H1 (cell line): Measurements from ENCODE around the gene HTR3C. TPM values are rescaled to one million over a fixed set of nuclear protein-coding genes. Genes with fewer than 3 reads are reported as not detected.

Experiments used
- CTCF ChIA-PET: fragments of 300-600 bp; sonication (Branson Sonifier 250); formaldehyde crosslinking; loops from one replicate; lab custom pipeline; 2021; ENCODE audit not compliant: partially characterized antibody; lab: Charles Lee
- POLR2A ChIA-PET: fragments of 300-600 bp; sonication (Branson Sonifier 250); formaldehyde crosslinking; loops from one replicate; lab custom pipeline; 2021; ENCODE audit warnings: inconsistent platforms; ENCODE audit not compliant: partially characterized antibody; lab: Charles Lee
- DNase-seq, 2 experiments: peaks; one replicate each; pipeline versions ENCODE4 v3.0.0 to v3.0.0-alpha.2; 2010 to 2022; ENCODE audit warnings: low spot score in 2 of 2, low read depth in 1 of 2, mixed read lengths in 1 of 2
- FAIRE-seq: peaks from 2 replicates; lab custom pipeline; 2011; peaks lifted over from hg19 to GRCh38; lab: Jason Lieb, UNC
- H2AFZ ChIP-seq: 2 replicates; pipeline ENCODE4 v1.8.1; 2012; ENCODE audit warnings: low read length, inconsistent platforms
- H2AK5ac ChIP-seq: 2 replicates; pipeline ENCODE4 v1.6.1; 2013; ENCODE audit warnings: low read depth, low read length
- H2BK120ac ChIP-seq: replicated peaks from 2 replicates; pipeline ENCODE3; 2013; ENCODE audit warnings: low read depth, low read length, inconsistent platforms
- H2BK12ac ChIP-seq: 2 replicates; pipeline ENCODE4 v1.6.1; 2013; ENCODE audit warnings: low read depth, low read length
- H2BK15ac ChIP-seq: 2 replicates; pipeline ENCODE4 v1.6.1; 2013; ENCODE audit warnings: low read length
- H2BK20ac ChIP-seq: 2 replicates; pipeline ENCODE4 v1.6.1; 2013; ENCODE audit warnings: low read length
- H2BK5ac ChIP-seq: 2 replicates; pipeline ENCODE4 v1.6.1; 2013; ENCODE audit warnings: low read depth, low read length
- H3K14ac ChIP-seq: 2 replicates; pipeline ENCODE4 v1.6.1; 2013; ENCODE audit warnings: inconsistent platforms; ENCODE audit not compliant: insufficient read length
- H3K18ac ChIP-seq: 2 replicates; pipeline ENCODE4 v1.6.1; 2013; ENCODE audit warnings: low read length; ENCODE audit errors: extremely low read depth
- H3K23ac ChIP-seq: 2 replicates; pipeline ENCODE4 v1.6.1; 2013; ENCODE audit warnings: inconsistent platforms; ENCODE audit not compliant: insufficient read length
- H3K23me2 ChIP-seq: 2 replicates; pipeline ENCODE4 v1.6.1; 2013; ENCODE audit warnings: low read depth, low read length
- H3K27ac ChIP-seq: 2 replicates; pipeline ENCODE4 v1.6.1; 2011; ENCODE audit warnings: low read depth, low read length, inconsistent platforms
- H3K27me3 ChIP-seq, 4 experiments: replicated peaks in 1 of 4; 1 replicate in 1 of 4; 2 replicates in 3 of 4; pipeline versions ENCODE4 v1.6.1 to v1.8.1; 2011 to 2013; ENCODE audit warnings: low read length in 3 of 4, mild to moderate bottlenecking in 3 of 4, inconsistent platforms in 2 of 4, mixed read lengths in 2 of 4, moderate library complexity in 1 of 4; ENCODE audit not compliant: control insufficient read depth in 3 of 4, insufficient read depth in 3 of 4; ENCODE audit errors: extremely low read depth in 1 of 4
- H3K36me3 ChIP-seq, 4 experiments: 2 replicates each; pipeline versions ENCODE4 v1.6.1 to v1.8.1; 2011 to 2013; ENCODE audit warnings: mild to moderate bottlenecking in 4 of 4, low read length in 3 of 4, moderate library complexity in 2 of 4, control low read depth in 1 of 4, inconsistent platforms in 1 of 4; ENCODE audit not compliant: insufficient read depth in 4 of 4, control insufficient read depth in 2 of 4
- H3K4ac ChIP-seq: replicated peaks from 2 replicates; pipeline ENCODE3; 2013; ENCODE audit warnings: low read length, low read depth, mixed read lengths, inconsistent platforms; ENCODE audit not compliant: insufficient read length
- H3K4me1 ChIP-seq, 4 experiments: replicated peaks in 1 of 4; 1 replicate in 1 of 4; 2 replicates in 3 of 4; pipeline versions ENCODE4 v1.6.1 to v1.8.1; 2011 to 2013; ENCODE audit warnings: low read length in 3 of 4, inconsistent platforms in 2 of 4, mixed read lengths in 1 of 4; ENCODE audit not compliant: insufficient read depth in 4 of 4, control insufficient read depth in 3 of 4
- H3K4me2 ChIP-seq, 2 experiments: 2 replicates each; pipeline versions ENCODE4 v1.6.1 to v1.8.1; 2011 to 2013; ENCODE audit warnings: low read depth in 2 of 2, low read length in 2 of 2, control low read depth in 1 of 2, inconsistent platforms in 1 of 2, mild to moderate bottlenecking in 1 of 2; ENCODE audit not compliant: insufficient read depth in 1 of 2
- H3K4me3 ChIP-seq, 4 experiments: fragments of 200-600, 300-600 bp in 1 of 4; sonication (generic), shearing (Covaris generic), sonication (Bioruptor Twin) in 1 of 4; 2 replicates each; pipeline versions ENCODE4 v1.5.1 to v1.8.1; 2011 to 2016; ENCODE audit warnings: low read length in 4 of 4, low read depth in 3 of 4, control low read depth in 2 of 4, inconsistent platforms in 2 of 4, mild to moderate bottlenecking in 2 of 4, mixed read lengths in 1 of 4, moderate library complexity in 1 of 4; ENCODE audit not compliant: insufficient read depth in 2 of 4; ENCODE audit errors: extremely low read depth in 1 of 4
- H3K56ac ChIP-seq: replicated peaks from 2 replicates; pipeline ENCODE3; 2013; ENCODE audit warnings: low read depth, mild to moderate bottlenecking, mixed read lengths, low read length, inconsistent platforms; ENCODE audit not compliant: insufficient read length
- H3K79me1 ChIP-seq: 2 replicates; pipeline ENCODE4 v1.6.1; 2013; ENCODE audit warnings: low read depth, low read length, control low read depth
- H3K79me2 ChIP-seq, 2 experiments: 2 replicates each; pipeline versions ENCODE4 v1.6.1 to v1.8.1; 2012 to 2013; ENCODE audit warnings: low read length in 2 of 2, mild to moderate bottlenecking in 2 of 2, inconsistent platforms in 1 of 2; ENCODE audit not compliant: insufficient read depth in 2 of 2, control insufficient read depth in 1 of 2
- H3K9ac ChIP-seq, 4 experiments: replicated peaks in 1 of 4; 1 replicate in 1 of 4; 2 replicates in 3 of 4; pipeline versions ENCODE4 v1.6.1 to v1.8.1; 2011 to 2013; ENCODE audit warnings: low read depth in 3 of 4, low read length in 3 of 4, control low read depth in 2 of 4, mild to moderate bottlenecking in 2 of 4, moderate library complexity in 2 of 4, inconsistent platforms in 1 of 4; ENCODE audit errors: extremely low read depth in 1 of 4
- H3K9me3 ChIP-seq, 2 experiments: 2 replicates each; pipeline versions ENCODE4 v1.6.1 to v1.8.1; 2012 to 2013; ENCODE audit warnings: mild to moderate bottlenecking in 2 of 2, moderate library complexity in 2 of 2, control low read depth in 1 of 2, inconsistent platforms in 1 of 2, low read depth in 1 of 2, low read length in 1 of 2, mixed read lengths in 1 of 2; ENCODE audit not compliant: insufficient read depth in 2 of 2
- H4K20me1 ChIP-seq, 2 experiments: replicated peaks in 1 of 2; 2 replicates each; pipeline versions ENCODE3 to v1.8.1; 2011 to 2013; ENCODE audit warnings: inconsistent platforms in 2 of 2, low read length in 2 of 2, mild to moderate bottlenecking in 1 of 2; ENCODE audit not compliant: insufficient read depth in 2 of 2, control insufficient read depth in 1 of 2
- H4K5ac ChIP-seq: 2 replicates; pipeline ENCODE4 v1.6.1; 2013; ENCODE audit warnings: low read length, low read depth, mixed read lengths, inconsistent platforms; ENCODE audit not compliant: insufficient read length
- H4K8ac ChIP-seq: 2 replicates; pipeline ENCODE4 v1.8.0; 2013; ENCODE audit warnings: mild to moderate bottlenecking, moderate library complexity, low read length, inconsistent platforms; ENCODE audit not compliant: insufficient read depth; ENCODE audit errors: extremely low read depth
- H4K91ac ChIP-seq: replicated peaks from 2 replicates; pipeline ENCODE3; 2013; ENCODE audit warnings: low read length, mixed read lengths, inconsistent platforms; ENCODE audit not compliant: insufficient read length
- BCL11A ChIP-seq, 2 experiments: IDR thresholded peaks; one replicate each; pipeline ENCODE4 v1.6.1; 2011; ENCODE audit warnings: low read depth in 2 of 2, low read length in 2 of 2, mild to moderate bottlenecking in 2 of 2
- CBX5 ChIP-seq: fragments of 300-800, 300-1000 bp; sonication (generic); IDR thresholded peaks from 2 replicates; pipeline ENCODE4 v1.7.1; 2016; ENCODE audit warnings: antibody characterized with exemption, low read length, low read depth
- NRF1 ChIP-seq: IDR thresholded peaks from 2 replicates; pipeline ENCODE4 v1.6.1; 2011; ENCODE audit warnings: mild to moderate bottlenecking, low read depth, low read length, improper control_type of control experiment
- TCF12 ChIP-seq: IDR thresholded peaks from 2 replicates; pipeline ENCODE4 v1.6.1; 2011; ENCODE audit warnings: low read depth, mild to moderate bottlenecking, low read length
- YY1 ChIP-seq: IDR thresholded peaks from 2 replicates; pipeline ENCODE4 v1.6.1; 2011; ENCODE audit warnings: low read depth, mild to moderate bottlenecking, low read length
- whole genome bisulfite sequencing, 2 experiments: shearing (Covaris generic) in 1 of 2; methylation state at CpG; one replicate each; pipeline versions ENCODE4 v1.1.6 to v1.1.7; 2013 to 2015; ENCODE audit warnings: low lambda C conversion rate in 2 of 2, mixed read lengths in 2 of 2, inconsistent platforms in 1 of 2, low coverage in 1 of 2, missing lambda C conversion rate in 1 of 2; ENCODE audit not compliant: insufficient replicate concordance in 2 of 2, insufficient coverage in 1 of 2, insufficient read length in 1 of 2; ENCODE audit errors: extremely low coverage in 1 of 2, missing lambda C conversion rate in 1 of 2; 5-methylcytosine and 5-hydroxymethylcytosine counted together
- polyA plus RNA-seq, 7 experiments: library from polyadenylated mRNA; depleted of rRNA in 3 of 7; stranded (reverse) in 5 of 7; unstranded in 2 of 7; fragments of >200 nt in 5 of 7; fragments of 200-250 nt in 2 of 7; gene quantifications; 1 replicate in 5 of 7; 2 replicates in 1 of 7; 4 replicates in 1 of 7; pipeline versions ENCODE4 v1.2.1 to v1.2.3, GENCODE V29; 2011 to 2013; ENCODE audit warnings: missing spikeins in 2 of 7, mixed read lengths in 2 of 7
- total RNA-seq: library from RNA; stranded (reverse); fragmentation: NEBNext Ultra II Directional; extraction: Animal tissue kit (Norgen Biotek cat#: 25700); gene quantifications from 2 replicates; pipeline ENCODE4 v1.2.1, GENCODE V29; 2021

The HTR3C gene
- total and polyA plus RNA-seq, 2 of the 8 experiments (the other 6 are each of a cell fraction or from before 2014, with no cell fraction given) = 0.03 TPM; not detected in 1

GRCh38 chr3:184022323-184022722 lies 30.5 kb upstream of the HTR3C start:
- Histone ChIP-seq H2BK20ac (no peak overlapping the region), H3K56ac (no peak overlapping the region)
- CTCF ChIA-PET = interaction anchor here (0.7 kb wide), 1 partner anchor 124 kb away, joined by 3 read pairs; no protein-coding TSS in a partner anchor

More at GRCh38 chr3:184022323-184022722, 30.5 kb upstream of the HTR3C start:
- TF ChIP-seq CBX5 (no peak), BCL11A (IDR thresholded peaks at IDR 0.05; ENCODE audit: low read depth in 2 of 2, low read length in 2 of 2) (no peak), NRF1 (no peak), TCF12 (no peak), YY1 (no peak)
- Histone ChIP-seq H3K4me2 (no peak overlapping the region), H3K18ac (no peak overlapping the region), H2BK120ac (no peak overlapping the region), H4K20me1 (no peaks in the 10 kb centered on the region), H3K23ac (no peak overlapping the region), H4K91ac (no peak overlapping the region), H2BK5ac (no peak overlapping the region), H3K4me3 (no peak overlapping the region), H4K5ac (no peak overlapping the region), H3K27ac (no peak overlapping the region), H2BK12ac (no peak overlapping the region), H3K79me2 (no peaks in the 10 kb centered on the region), H3K79me1 (no peaks in the 10 kb centered on the region), H4K8ac (no peak overlapping the region), H3K4ac (no peak overlapping the region), H3K23me2 (no peaks in the 10 kb centered on the region; the same call in 1 of the 2 replicates), H3K36me3 (no peaks in the 10 kb centered on the region), H2AFZ (no peak overlapping the region), H3K9me3 (no peaks in the 10 kb centered on the region), H3K27me3 (no peaks in the 10 kb centered on the region), H3K4me1 (no peaks in the 10 kb centered on the region), H3K14ac (no peak overlapping the region), H3K9ac (no peak overlapping the region), H2BK15ac (no peak overlapping the region), H2AK5ac (no peak overlapping the region)
- 79% methylated on average over 7 of the region's 7 CpGs; no CpG with 5 or more reads in 1 of the 2 experiments for WGBS, 2 experiments
- FAIRE-seq (no peak), DNase-seq (no peak)
- POLR2A ChIA-PET = interaction anchor here (0.6 kb wide), 1 partner anchor 309 kb away, joined by 5 read pairs; no protein-coding TSS in a partner anchor
